Left lung (tissue), 10 donors: ENCODE results near the gene BMS1. TPM values are rescaled to one million over a fixed set of nuclear protein-coding genes. Genes with fewer than 3 reads are reported as not detected.

ENCODE experiments used
- ATAC-seq: fragments of 200-7000 bp; cut with Tn5 transposase; one replicate; pipeline ENCODE4 v1.9.1; 2020; ENCODE audit warnings: moderate library complexity
- DNase-seq, 4 donors: peaks; one replicate each; pipeline ENCODE4 v3.0.0-alpha.2; 2013 to 2020
- H3K27ac ChIP-seq, 2 donors: fragments of 200-600 bp; sonication (generic) in 1 of 2; one replicate each; pipeline versions ENCODE4 v1.5.0 to v1.8.0; 2020 to 2021
- H3K27me3 ChIP-seq, 2 donors: fragments of 200-600 bp; sonication (generic) in 1 of 2; one replicate each; pipeline versions ENCODE4 v1.5.0 to v1.8.0; 2020 to 2021
- H3K36me3 ChIP-seq, 2 donors: fragments of 200-600 bp; sonication (generic) in 1 of 2; one replicate each; pipeline versions ENCODE4 v1.5.0 to v1.8.0; 2020 to 2021
- H3K4me1 ChIP-seq, 2 donors: fragments of 200-600 bp; one replicate each; pipeline ENCODE4 v1.8.0; 2021
- H3K4me3 ChIP-seq, 2 donors: fragments of 200-600 bp; sonication (generic) in 1 of 2; one replicate each; pipeline versions ENCODE4 v1.5.0 to v1.8.0; 2020 to 2021; ENCODE audit warnings: mild to moderate bottlenecking in 1 of 2
- H3K9me3 ChIP-seq, 2 donors: fragments of 200-600 bp; sonication (generic) in 1 of 2; one replicate each; pipeline versions ENCODE4 v1.5.0 to v1.8.0; 2020 to 2021
- intact Hi-C, 2 donors: fragments of 100-400 bp; cut with DNase I; formaldehyde crosslinking; loops; one replicate each; pipeline versions ENCODE4 v1.11.2 to v1.14.2; 2022
- polyA plus RNA-seq, 6 donors: library from polyadenylated mRNA; unstranded; fragments of 120-200 nt; gene quantifications; one replicate each; pipeline ENCODE4 v1.2.1, GENCODE V29; 2013; ENCODE audit not compliant: insufficient read length in 6 of 6
- total RNA-seq, 2 donors: library from RNA; stranded (reverse); fragmentation: NEBNext Ultra II Directional; extraction: Animal tissue kit (Norgen Biotek cat#: 25700); gene quantifications; one replicate each; pipeline ENCODE4 v1.2.1, GENCODE V29; 2021
- TF ChIP-seq, protein P1 (sequence below), 2 donors: fragments of 200-600 bp; sonication (generic) in 1 of 2; IDR thresholded peaks; one replicate each; pipeline versions ENCODE4 v1.5.0 to v1.8.0; 2021; ENCODE audit warnings: antibody characterized with exemption in 2 of 2
- donor health status: DM: no; HTN: yes; CAD: no.
- donor health status: DM: no; HTN: no; CAD: no.

Gene BMS1
- total and polyA plus RNA-seq, 8 donors, result 11.1 to 23.7 (median 21.9) TPM

DNA sequence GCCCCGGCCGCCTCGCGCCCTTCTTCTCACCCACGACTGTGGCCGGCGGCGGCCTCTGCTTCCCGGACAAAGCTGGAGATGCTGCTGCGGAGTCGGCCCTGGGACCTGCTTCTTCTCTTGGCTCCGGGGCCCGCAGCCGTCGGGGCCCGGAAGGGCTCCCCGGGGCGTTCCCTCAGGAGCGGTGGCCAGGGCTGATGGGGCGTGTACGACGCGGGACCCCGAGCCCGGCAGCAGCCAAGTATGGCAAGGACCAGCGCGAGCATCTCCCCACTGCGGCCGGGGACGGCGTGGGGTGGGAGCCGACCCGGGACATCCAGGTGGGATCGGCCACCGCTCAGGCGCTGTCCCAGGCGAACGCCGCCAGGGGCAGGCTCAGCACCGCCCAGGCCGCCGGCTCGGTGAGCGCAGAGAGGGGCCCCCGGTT, 27.6 kb upstream of the BMS1 start:
- no peaks in the 10 kb centered on the region for H3K9me3 ChIP-seq
- H3K4me1 ChIP-seq, result peaks cover 13 to 33% of the 10 kb centered on the region in 2 donors
- intact Hi-C loops, result no loop called here
- DNase-seq (peak in 1 of 4 donors; percentile 78), ATAC-seq (no peak)
- TF ChIP-seq, protein P1, sequence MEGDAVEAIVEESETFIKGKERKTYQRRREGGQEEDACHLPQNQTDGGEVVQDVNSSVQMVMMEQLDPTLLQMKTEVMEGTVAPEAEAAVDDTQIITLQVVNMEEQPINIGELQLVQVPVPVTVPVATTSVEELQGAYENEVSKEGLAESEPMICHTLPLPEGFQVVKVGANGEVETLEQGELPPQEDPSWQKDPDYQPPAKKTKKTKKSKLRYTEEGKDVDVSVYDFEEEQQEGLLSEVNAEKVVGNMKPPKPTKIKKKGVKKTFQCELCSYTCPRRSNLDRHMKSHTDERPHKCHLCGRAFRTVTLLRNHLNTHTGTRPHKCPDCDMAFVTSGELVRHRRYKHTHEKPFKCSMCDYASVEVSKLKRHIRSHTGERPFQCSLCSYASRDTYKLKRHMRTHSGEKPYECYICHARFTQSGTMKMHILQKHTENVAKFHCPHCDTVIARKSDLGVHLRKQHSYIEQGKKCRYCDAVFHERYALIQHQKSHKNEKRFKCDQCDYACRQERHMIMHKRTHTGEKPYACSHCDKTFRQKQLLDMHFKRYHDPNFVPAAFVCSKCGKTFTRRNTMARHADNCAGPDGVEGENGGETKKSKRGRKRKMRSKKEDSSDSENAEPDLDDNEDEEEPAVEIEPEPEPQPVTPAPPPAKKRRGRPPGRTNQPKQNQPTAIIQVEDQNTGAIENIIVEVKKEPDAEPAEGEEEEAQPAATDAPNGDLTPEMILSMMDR (IDR thresholded peaks at IDR 0.05), result peak in 1 of 2 donors; percentile 18
- peak overlapping the region in 1 of 2 donors; percentile 61 for H3K27ac ChIP-seq
- H3K4me3 ChIP-seq, result peak overlapping the region; percentile 39 to 50
- H3K36me3 ChIP-seq, result no peaks in the 10 kb centered on the region
- peaks cover 39 to 85% of the 10 kb centered on the region in 2 donors for H3K27me3 ChIP-seq

DNA sequence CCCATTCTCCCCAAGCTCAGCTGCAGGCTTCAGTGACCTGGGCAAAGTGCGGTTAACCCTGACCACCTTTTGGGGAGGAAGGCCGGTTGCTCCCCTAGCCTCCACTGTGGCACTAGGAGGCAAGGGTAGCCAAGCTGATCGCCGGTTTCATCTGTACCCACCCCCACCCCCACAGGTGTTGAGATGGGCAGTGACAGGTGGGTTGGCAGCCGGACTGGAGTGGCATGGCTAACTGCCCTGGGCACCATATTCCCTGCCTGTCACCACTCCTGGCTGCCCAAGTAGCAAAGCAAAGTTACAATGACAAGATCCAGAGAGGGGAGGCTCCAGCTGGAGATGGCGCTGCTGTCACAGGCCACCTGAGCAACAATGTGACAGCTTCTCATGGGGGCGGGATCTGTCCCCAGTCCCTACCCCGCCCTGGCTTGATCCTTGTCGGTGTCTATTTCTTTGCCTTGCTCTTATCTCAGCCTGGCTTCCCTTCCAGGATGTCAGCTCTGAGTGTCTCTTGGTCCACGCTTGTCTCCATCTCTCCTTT, 27.0 kb upstream of the BMS1 start:
- TF ChIP-seq, protein P1 (IDR thresholded peaks at IDR 0.05), result no peak
- ATAC-seq (no peak), DNase-seq (no peak)
- intact Hi-C loops, result no loop called here
- peaks cover 39 to 80% of the 10 kb centered on the region in 2 donors for H3K27me3 ChIP-seq
- H3K27ac ChIP-seq, result no peak overlapping the region
- no peak overlapping the region for H3K4me3 ChIP-seq
- H3K9me3 ChIP-seq, result no peaks in the 10 kb centered on the region
- H3K36me3 ChIP-seq, result no peaks in the 10 kb centered on the region
- H3K4me1 ChIP-seq, result peaks cover 13 to 33% of the 10 kb centered on the region in 2 donors

GRCh38 chr10:42767906-42768305, 14.7 kb upstream of the BMS1 start:
- no peak overlapping the region for H3K4me3 ChIP-seq

DNA sequence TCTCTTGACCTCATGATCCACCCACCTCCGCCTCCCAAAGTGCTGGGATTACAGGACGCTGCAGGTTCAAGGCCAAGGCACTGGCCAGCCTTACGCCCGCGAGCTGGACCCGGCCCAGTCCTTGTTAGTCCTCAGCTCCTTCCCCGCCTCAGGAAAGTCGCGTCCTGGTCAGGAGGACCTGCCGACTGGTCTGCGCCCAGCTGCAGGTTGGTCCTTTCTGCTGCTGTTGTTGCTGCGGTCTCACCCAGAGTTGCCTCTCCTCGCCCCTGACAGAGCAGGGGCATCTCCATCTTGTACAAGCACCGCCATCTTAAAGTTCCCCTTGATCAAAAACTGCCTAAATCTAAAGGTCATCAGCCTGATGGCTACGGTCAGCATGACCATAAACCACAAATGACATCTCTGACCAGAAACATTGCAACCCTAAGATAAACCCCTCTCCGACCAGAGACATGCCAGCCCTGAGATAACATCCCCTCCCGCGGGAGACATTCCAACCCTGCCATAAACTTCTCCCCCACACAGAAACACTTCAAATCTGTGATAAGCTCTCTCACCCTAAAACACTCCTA, 13.9 kb upstream of the BMS1 start:
- Histone ChIP-seq H3K4me1 (no peaks in the 10 kb centered on the region), H3K27me3 (peaks cover 0 to 8% of the 10 kb centered on the region in 2 donors), H3K9me3 (peaks cover 0 to 15% of the 10 kb centered on the region in 2 donors), H3K4me3 (no peak overlapping the region), H3K36me3 (no peaks in the 10 kb centered on the region), H3K27ac (no peak overlapping the region)
- TF ChIP-seq, protein P1 (IDR thresholded peaks at IDR 0.05), result no peak
- ATAC-seq (no peak), DNase-seq (no peak)
- intact Hi-C loops, result no loop called here

More at GRCh38 chr10:42767906-42768305, 14.7 kb upstream of the BMS1 start:
- DNase-seq (no peak), ATAC-seq (no peak)
- no peaks in the 10 kb centered on the region for H3K36me3 ChIP-seq
- H3K9me3 ChIP-seq, result peaks cover 0 to 15% of the 10 kb centered on the region in 2 donors
- no peak overlapping the region for H3K27ac ChIP-seq
- intact Hi-C loops, result no loop called here
- TF ChIP-seq, protein P1 (IDR thresholded peaks at IDR 0.05), result no peak
- peaks cover 0 to 9% of the 10 kb centered on the region in 2 donors for H3K27me3 ChIP-seq
- no peaks in the 10 kb centered on the region for H3K4me1 ChIP-seq

GRCh38 chr10:42769173-42769572, 13.4 kb upstream of the BMS1 start:
- Histone ChIP-seq H3K36me3 (no peaks in the 10 kb centered on the region), H3K4me3 (no peak overlapping the region), H3K9me3 (peaks cover 0 to 15% of the 10 kb centered on the region in 2 donors), H3K4me1 (no peaks in the 10 kb centered on the region), H3K27ac (no peak overlapping the region), H3K27me3 (peaks cover 0 to 8% of the 10 kb centered on the region in 2 donors)
- DNase-seq (no peak), ATAC-seq (no peak)
- TF ChIP-seq, protein P1 (IDR thresholded peaks at IDR 0.05), result no peak
- intact Hi-C loops, result no loop called here
